Neural cell (in vitro differentiated cells): ENCODE data around the gene TRERF1.

Experiments used
- CTCF ChIP-seq: fragments of 450-650 bp; IDR thresholded peaks from 2 replicates; pipeline ENCODE4 v1.5.1; 2014; ENCODE audit warnings: antibody characterized with exemption, mild to moderate bottlenecking, moderate library complexity; ENCODE audit not compliant: poor library complexity, severe bottlenecking
- EP300 ChIP-seq: fragments of 450-650 bp; conservative IDR thresholded peaks from 2 replicates; pipeline ENCODE4 v1.6.1; 2014; ENCODE audit warnings: antibody characterized with exemption, mild to moderate bottlenecking, moderate library complexity; ENCODE audit not compliant: poor library complexity, severe bottlenecking
- EZH2 ChIP-seq: fragments of 200-600, 300-800 bp; shearing (Covaris generic), sonication (generic); IDR thresholded peaks from 2 replicates; pipeline ENCODE4 v1.6.1; 2014; ENCODE audit warnings: antibody characterized with exemption, low read length, borderline replicate concordance, mild to moderate bottlenecking; ENCODE audit not compliant: insufficient read depth, poor library complexity, severe bottlenecking
- POLR2AphosphoS5 ChIP-seq: IDR thresholded peaks from 2 replicates; pipeline ENCODE4 v1.6.1; 2012
- RAD21 ChIP-seq: fragments of 450-650 bp; conservative IDR thresholded peaks from 2 replicates; pipeline ENCODE4 v1.6.1; 2014; ENCODE audit warnings: antibody characterized with exemption, mild to moderate bottlenecking, moderate library complexity

- TF ChIP-seq EZH2 (no peak), RAD21 (no peak), CTCF (no peak), EP300 (no peak), POLR2AphosphoS5 (no peak)
These were observed 170.2 kb downstream of the TRERF1 start for GRCh38 chr6:42281570-42281969.
